NCI-H460 (cell line): Measurements from ENCODE around the gene KCNA5. TPM values are rescaled to one million over a fixed set of nuclear protein-coding genes. Genes with fewer than 3 reads are reported as not detected.

Experiments
- DNase-seq: peaks from one replicate; pipeline ENCODE4 v3.0.0-alpha.2; 2016; ENCODE audit warnings: low read depth; ENCODE audit errors: extremely low read depth
- total RNA-seq: library from RNA; depleted of rRNA; stranded (reverse); fragments of >200 nt; shearing (Covaris generic); gene quantifications from 2 replicates; pipeline ENCODE4 v1.2.3, GENCODE V29; 2014

The KCNA5 gene
- total RNA-seq, 1 experiment from 2014 or later = not detected

DNA sequence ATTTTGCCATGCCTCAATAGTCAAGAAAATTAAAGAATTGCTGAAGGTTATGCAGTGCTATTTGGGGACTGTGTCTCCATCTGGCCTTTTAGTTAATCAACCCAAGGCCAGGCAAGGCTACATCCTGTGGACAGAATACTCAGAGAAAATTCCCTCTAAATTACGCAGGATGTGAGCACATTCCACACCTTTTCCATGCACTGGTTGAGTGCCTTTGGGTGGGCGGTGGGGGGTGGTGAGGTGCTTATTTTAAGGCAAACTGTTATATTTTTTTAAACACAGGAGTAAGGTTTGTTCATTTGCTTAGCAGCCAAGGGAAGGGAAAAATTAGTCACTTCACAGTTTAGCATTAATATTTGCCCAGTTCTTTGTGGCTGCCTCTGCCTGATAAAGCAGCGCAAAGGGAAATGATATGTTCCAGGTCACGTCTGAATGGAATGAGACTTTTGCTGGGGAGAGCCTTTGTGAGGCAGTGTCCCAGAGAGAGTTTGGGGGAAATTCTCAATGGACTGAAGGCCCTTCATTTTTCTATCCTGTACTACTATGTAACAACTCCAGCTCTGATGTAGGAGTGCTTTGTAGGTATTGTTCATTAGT lies 17.2 kb upstream of the KCNA5 start:
- DNase-seq = no peak

DNA sequence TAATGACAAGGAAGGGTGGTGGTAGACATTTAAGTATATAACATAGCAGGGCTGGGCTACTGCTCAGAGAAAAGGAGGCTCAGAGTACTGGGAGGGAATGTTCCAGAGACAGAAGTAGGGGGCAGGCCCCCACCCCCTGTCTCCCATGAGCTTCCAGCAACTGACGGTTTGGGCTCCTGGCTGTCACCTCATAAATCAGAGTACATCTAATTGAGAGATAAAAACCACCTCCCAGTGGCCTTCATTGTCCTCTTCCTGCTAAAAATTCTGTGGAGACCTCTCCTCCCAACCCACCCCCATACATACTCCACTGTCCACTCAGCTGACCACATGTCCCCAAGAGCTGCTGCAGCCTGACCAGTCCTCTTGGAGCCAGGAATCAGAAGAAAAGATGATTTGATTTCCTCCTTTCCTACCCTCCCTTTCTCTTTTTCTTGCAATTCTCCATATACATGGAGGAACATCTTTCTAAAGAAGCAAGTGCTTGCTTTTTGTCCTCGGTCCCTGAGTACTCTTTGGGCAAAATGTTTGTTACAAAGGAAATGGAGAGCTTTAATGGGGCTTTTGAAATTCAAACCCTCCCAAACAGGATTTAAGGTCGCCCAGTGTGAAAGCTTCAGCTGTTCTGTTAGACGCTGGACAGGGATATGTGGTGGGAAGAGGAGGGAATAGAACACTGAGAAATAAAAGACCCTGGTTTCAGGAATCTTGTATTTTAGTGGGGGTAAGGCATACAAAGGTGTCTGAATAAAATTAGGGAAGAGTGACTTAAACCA lies 16.4 kb upstream of the KCNA5 start:
- DNase-seq = no peak

GRCh38 chr12:5030066-5030465 lies 13.6 kb upstream of the KCNA5 start:
- no peak for DNase-seq

GRCh38 chr12:5031242-5031641 lies 12.4 kb upstream of the KCNA5 start:
- no peak for DNase-seq

DNA sequence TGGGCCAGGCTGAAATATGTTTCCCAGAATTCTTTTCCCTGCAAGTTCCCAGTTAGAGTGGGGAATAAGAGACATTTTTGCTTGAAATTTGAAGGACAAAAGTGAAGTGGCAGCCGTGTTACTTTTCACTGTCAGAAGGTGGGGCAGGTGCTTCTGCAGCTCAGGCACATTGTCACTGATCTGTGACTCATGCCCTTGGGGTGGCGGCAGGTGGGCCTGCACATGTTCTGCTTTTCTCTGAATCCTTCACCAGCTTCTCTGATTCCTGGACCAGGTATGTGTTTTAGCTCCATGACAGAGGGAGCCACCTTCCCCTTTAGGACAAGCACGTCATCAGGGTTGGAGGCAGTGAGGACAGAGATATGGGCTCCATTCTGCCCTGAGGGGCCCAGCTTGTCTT lies 11.7 kb upstream of the KCNA5 start:
- DNase-seq = no peak

DNA sequence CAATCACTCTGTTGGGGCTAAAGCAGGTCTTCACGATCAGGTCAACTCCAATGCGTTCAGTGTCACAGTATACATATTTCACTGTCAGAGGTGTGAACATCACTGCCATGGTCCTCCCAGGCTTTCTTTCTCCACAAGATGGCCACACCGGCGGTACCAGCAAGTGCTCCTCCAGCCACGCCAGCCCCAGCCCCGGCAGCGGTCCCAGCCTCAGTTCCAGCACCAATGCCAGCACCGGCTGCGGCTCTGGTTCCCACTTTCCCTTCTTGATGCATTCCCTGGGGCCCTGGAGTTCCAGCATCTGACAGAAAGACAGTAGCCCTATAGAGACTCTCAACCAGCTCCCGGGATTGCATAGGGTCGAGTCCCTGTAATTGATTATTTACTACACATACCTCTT lies 10.9 kb upstream of the KCNA5 start:
- no peak for DNase-seq

- DNase-seq = no peak
Observed at GRCh38 chr12:5033883-5034282, 9.8 kb upstream of the KCNA5 start.

DNA sequence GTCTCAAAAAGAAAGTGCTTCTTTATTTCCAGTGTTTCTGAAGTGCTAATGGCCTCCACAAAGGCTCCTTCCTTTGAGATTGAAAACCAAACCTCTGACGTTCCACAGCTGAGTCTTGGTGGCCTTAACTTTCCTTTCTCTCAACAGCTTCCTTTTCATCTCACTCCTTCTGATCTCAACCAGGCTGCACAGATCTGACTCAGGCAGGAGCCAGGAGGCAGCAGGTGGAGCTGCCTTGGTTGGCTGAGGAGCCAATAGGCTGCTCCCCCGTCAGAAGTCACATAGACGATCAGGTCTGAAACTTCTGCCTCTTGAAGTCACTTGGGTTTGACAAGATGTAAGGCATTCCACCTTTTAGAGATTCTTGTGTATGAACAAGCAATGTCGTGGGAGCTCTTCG lies 9.1 kb upstream of the KCNA5 start:
- no peak for DNase-seq

DNA sequence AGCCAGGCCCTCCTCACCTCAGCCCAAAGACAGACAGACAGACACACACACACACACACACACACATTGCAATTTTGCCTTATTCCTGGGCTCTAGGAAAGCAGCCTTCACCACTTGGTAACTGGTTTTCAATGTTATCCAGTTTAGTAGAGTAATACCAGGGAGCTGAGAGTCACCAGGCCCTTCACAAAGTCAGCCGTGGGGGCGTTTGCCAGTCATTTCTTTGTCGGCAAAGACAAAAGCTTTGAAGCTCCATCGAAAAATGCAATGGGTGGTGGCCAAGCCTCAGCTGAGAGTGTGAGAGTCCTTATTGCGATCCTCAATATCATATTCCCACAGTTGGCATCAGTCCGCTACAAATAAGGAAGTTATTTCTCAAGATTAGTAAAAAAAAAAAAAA lies 8.1 kb upstream of the KCNA5 start:
- no peak for DNase-seq

DNA sequence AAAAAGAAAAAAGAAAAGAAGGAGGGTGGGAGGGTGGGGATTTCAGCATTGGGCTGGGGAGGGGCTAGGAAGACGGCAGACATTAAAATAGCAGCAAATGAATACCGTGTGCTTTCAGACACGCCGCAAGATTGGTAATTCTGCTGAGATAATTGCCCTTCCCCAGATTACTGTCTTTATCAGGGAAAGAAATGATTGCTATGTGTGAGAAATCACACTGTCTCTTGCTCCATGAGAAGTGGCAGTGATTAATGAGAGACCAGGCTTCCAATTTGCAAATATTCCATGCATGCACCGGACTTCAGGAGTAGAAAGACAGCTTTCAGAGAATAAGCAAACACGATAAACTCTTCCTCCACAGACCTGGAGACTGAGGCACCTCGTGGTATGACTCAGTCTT lies 7.6 kb upstream of the KCNA5 start:
- no peak for DNase-seq

DNA sequence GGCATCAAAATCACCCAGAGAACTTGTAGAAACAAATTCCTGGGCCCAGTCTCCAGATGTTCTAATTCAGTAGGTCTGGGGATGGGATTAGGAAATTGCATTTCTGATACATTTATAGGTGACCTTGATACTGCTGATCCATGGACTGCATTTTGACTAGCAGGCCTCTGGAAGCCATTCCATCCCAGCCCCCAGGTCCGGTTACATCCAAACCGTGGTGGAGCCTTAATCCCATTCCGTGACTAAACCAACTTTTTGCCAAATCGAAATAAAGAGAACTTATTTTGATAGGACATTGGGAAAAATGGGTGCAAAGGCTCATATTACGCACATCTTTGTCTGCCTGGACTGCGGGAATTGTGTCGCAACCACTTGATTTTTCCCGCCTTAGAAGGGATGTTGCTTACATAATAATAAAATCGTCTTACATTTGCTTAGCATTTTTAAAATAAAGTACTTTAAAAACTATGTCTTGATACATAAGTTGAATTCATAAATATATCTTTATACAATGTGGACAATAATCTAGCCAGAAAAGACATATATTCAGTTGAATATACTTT lies 5.8 kb upstream of the KCNA5 start:
- DNase-seq = no peak

GRCh38 chr12:5038781-5039311 lies 4.8 kb upstream of the KCNA5 start:
- DNase-seq = no peak

DNA sequence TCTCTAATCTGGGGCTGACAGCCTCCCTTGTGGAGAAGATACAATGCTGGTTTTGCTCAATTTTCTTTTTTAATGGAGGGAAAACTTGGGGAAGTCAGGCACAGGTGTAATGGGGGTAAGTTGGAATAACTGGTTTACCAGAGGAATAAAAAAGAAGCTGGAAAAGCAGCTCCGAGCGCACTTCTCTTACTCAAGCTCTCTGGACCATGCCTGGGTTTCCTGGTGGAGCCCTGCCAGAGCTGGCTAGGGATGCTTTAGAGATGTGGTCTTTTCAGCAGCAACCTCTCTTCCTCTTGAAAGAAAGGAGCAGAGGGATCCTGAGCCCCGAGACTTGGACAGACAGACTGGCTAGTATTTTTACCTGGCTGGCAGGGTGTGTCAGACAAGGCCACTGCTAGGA lies 3.9 kb upstream of the KCNA5 start:
- no peak for DNase-seq

DNA sequence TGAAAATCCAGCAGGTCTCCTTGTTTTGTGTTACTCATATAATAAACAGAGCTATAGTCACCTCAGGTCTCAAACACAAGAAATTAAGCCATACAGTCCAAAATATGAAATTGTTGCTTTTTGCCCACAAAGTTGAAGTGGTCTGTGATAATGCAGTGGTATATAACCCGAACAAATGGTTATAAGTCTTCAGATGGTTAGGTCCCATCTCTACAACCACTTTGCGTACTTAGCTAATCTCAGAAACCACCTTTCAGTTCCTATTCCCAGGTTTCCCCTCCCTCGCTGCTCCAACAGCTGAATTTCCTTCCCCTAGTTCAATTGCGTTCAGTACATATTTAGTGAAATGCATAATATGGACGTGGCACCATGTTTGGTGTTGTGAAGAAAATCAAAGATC lies 3.3 kb upstream of the KCNA5 start:
- no peak for DNase-seq

- DNase-seq = no peak
Observed at GRCh38 chr12:5044420-5045295, 979 bp downstream of the KCNA5 start.

DNA sequence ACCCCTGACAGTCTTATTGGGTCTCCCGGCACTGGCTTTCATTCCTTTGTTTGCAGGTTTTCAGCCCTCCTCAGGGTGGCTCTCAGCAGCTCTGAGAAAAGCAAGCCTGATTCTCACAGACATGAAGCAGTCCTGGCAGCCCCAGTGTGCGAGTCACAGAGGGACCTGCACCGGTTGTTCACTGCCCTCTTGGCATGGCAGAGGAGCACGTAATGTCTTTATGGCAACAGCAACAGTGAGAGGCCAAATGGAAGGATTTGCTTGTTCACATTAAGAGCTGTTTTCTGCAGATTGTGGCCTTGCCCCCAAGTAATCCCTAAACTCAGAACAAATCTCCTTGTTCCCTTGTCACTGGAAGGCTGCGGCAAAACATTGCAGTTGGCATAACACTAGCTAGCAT lies 3.4 kb downstream of the KCNA5 start:
- DNase-seq = no peak

GRCh38 chr12:5047729-5048128 lies 4.0 kb downstream of the KCNA5 start:
- no peak for DNase-seq

DNA sequence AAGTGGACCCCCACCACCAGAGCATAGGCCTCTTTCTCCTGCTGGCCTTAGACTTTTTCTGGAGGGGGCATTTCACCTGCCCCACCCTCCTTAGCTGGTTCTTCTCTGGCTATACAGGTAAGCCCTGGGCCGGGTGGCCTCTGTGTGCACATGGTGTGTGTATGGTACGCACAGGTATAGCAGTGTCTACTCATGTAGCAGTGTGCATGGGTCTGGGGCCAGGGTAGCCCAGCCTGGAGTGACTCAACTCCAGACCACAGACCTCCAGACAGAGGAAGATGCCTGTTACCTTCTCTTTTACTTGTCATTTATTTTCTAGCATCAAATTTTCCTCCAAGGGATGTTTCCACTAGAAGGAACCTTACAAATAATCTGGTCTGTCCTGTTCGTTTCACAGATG lies 6.9 kb downstream of the KCNA5 start:
- no peak for DNase-seq

DNA sequence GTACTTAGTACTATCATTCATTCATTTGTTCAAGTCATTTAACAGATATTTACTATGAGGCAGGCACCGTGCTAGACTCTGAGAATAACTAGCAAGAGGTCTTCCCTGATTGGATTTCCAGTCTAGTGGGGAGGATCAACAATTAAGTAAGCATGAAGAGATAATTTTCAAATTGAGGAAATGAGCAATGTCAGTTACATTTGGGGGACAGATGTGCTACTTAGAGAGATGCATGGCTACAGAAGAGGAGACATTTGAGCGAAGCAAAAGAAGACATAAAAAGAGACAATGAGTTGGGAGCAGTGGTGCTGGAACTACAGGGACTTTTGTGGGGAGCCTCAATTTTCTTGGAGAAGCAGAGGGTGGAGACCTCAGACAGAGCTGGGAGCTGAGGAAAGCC lies 7.7 kb downstream of the KCNA5 start:
- no peak for DNase-seq

GRCh38 chr12:5051913-5052312 lies 8.2 kb downstream of the KCNA5 start:
- DNase-seq = no peak

GRCh38 chr12:5052348-5052747 lies 8.7 kb downstream of the KCNA5 start:
- no peak for DNase-seq
